HG02798 (cell line): ENCODE measurements around the gene PSME2.
"Not testable (repeated sequence)": the region's sequence is repeated elsewhere in the genome, so short reads cannot be mapped to it uniquely, and the experiment has no call there.

Experiments
- ATAC-seq: cut with Tn5 transposase; IDR thresholded peaks from one replicate; pipeline ENCODE4 v1.9.1; 2021; ENCODE audit warnings: mild to moderate bottlenecking; ENCODE audit not compliant: unreplicated experiment, poor library complexity

The PSME2 gene

DNA sequence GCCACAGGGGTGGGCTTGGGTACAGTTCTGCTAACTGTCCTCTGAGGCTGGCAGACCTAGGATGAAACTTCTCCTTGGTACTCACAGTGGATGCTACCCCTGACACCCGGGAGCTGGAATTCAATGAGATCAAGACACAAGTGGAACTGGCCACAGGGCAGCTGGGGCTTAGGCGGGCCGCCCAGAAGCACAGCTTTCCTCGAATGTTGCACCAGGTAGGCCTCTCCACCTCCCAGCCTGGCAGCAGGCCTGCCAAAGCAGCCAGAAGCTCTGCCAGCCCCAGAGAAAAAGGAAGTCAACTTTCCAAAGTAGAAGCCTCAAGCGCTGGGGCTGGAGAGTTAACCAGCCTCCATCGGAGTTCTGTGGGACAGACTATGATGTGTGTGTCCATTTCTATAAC, 29.2 kb downstream of the PSME2 start:
- no peak for ATAC-seq

DNA sequence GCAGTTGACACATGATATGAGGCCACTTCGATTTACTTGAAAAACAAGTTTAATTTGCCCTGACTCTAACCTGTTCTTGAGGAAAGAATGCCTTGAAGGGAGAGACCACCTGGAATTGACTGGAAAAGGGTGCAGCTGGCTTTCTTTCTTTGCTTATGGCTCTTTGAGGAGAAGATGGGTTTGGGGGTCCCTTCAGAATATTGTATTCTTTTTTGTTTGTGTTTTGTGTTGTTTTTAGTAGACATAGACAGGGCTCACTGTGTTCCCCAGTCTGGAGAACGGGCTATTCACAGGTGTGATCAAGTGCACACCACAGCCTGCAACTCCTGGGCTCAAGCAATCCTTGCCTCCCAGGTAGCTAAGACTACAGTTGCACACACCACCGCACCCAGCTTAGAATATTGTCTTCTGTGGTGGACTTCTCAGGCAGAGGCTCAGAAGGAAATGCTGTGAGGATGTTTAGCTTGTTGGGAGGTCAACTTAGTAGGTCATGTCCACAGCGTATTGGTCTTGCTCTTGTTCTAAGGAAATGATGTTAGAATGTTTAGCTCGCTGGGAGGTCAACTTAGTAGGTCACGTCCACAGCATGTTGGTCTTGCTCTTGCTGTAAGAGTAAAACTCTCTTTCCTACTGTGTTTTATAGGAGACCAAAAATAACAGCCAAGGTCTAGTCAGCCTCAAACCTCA, 30.1 kb downstream of the PSME2 start:
- ATAC-seq = no peak

- no peak for ATAC-seq
Measured at GRCh38 chr14:24115422-24116127, 30.8 kb downstream of the PSME2 start.

- peak; percentile 84 for ATAC-seq
Measured at GRCh38 chr14:24114532-24115421, 31.6 kb downstream of the PSME2 start, which contains the start of the genes DCAF11 and NRL. DCAF11 (plus strand) TSS chr14:24114777; CDS start chr14:24115595, 818 bp downstream. NRL (minus strand) TSS chr14:24114949; CDS start chr14:24082848, 32,101 bp downstream.

DNA sequence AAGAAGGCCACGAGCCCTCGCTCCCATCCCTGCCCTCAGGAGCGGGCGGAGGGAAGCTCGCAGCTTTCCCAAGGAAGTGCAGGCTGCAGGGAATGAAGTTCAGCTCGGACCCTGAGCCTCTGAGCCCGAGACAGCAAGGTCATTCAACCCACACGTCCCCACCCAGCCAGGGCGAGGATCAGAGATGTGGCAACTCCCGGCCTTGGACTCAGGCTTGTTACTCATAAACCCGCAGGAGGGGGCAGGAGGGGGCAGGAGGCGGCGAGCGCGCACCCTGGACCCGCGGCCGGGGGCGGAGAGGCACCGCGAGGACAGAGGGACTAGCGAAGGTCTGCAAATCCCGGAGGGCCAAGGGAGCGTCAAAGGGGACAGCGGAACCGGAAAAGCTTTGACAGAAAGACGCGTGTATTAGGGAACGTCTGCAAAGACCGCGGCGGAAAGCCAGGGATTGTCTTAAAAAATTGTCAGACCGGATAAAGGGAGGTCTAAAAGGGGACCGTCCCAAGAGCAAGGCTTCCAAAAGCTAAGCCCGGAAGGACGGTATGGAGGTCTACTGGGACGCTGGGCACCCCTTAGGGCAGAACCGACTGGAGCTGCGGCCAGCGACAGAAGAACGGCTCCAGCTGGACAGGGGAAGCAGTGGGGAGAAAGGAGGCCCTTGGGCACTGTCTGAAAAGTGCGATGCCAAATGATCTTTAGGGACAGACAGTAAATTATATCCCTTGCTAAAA, 32.4 kb downstream of the PSME2 start:
- peak; percentile 27 for ATAC-seq

GRCh38 chr14:24113379-24113800, 33.0 kb downstream of the PSME2 start:
- ATAC-seq = no peak

DNA sequence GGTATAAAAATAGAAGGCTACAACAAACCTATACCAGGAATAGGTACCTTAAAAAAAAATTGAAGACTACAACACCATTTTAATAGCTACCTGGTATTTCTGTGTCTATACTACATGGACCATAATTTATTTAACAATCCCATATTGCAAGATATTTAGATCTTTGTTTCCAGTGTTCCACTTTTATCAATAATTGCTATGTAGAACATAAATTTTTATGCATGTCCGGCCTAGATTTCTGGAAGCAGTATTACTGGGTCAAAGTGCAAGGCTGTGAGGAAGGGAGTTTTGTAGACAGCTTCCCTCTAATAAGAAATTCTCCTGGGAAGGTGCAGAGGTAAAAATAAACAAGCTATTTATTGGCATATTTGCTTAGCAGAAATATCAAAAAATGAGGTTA, 35.9 kb downstream of the PSME2 start:
- ATAC-seq = no peak

DNA sequence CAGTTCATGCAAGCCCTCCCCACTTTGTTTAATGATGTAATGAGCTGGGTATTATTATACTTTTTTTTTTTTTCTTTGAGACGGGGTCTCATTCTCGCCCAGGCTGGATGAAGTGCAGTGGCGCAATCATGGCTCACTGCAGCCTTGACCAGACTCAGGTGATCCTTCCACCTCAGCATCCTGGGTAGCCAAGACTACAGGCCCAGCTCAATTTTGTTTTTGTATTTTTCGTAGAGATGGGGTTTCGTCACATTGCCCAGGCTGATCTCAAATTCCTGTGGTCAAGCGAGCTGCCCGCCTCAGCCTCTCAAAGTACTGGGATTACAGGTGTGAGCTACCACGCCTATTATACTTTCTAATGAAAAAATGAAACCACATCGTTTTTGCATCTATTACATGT, 36.4 kb downstream of the PSME2 start:
- ATAC-seq = no peak

DNA sequence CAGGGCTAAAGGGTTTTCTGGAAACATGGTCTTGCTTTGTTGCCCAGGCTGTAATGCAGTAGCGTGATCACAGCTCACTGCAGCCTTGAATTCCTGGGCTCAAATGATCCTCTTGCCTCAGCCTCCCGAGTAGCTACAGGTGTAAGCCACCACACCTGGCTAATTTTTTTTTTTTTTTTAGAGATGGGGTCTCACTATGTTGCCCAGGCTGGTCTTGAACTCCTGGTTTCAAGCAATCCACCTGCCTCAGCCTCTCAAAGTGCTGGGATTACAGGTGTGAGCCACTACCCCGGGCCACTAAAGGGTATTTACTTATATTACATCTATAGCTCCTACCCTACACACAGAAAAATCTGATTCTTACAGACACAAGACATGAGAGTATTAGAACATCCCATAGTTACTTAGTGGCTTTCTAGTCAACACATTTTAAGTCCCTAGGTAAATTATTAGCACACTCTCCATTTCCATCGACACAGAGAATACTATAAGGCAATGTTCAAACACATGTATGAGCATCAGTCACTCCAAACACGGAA, 38.0 kb downstream of the PSME2 start:
- peak; percentile 26 for ATAC-seq

GRCh38 chr14:24106672-24107271, 39.6 kb downstream of the PSME2 start:
- no peak for ATAC-seq

DNA sequence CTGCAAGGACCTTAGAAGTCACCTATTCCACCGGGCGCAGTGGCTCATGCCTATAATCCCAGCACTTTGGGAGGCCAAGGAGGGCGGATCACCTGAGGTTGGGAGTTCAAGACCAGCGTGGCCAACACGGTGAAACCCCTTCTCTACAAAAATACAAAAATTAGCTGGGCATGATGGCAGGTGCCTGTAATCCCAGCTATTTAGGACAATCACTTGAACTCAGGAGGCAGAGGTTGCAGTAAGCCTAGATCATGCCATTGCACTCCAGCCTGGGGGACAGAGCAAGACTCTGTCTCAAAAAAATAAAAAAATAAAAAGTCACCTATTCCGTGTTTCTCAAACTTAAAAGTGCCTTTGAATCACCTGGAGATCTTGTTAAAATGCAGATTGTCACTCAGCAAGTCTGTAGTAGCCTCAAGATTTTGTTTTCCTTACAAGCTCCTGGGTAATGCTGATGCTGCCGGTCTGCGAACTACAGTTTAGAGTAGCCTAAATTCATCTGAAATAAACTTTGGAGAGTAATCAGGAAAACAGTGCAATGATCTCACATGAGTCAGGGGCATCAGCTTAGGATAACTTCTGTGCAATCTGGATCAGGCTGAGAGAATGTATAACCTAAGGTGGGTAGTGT, 40.7 kb downstream of the PSME2 start:
- ATAC-seq = not testable (repeated sequence)

GRCh38 chr14:24103451-24103850, 43.0 kb downstream of the PSME2 start:
- no peak for ATAC-seq

DNA sequence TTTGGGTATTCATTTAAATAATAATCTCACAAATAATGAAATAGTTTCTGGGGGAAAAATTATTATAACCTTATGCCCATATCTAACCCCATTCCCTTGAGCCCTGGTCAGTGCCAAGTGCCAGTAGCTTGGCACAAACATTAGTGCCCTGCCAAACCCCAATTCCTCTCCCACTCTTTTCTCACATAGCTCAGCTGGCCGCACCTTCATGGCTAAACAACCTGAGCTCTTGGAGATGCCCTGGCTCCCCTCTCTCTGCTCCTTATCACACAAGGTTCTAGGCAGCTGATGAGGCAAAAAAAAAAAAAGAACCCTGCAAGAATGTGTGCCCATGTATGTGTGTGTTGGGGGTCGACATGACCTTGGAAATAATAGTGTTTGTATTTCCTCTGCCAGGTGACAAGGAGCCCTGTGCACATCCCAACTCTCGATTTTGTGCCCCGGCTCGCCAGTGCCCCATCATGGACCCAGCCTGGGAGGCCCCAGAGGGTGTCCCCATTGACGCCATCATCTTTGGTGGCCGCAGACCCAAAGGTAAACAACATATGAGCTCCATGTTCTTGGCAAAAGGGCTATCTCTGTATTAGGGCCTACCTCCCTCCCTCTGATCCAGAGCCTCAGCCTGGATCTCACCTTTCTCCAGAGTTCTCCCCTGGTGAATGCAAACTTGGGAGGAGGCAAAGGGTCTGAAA, 43.9 kb downstream of the PSME2 start:
- no peak for ATAC-seq

GRCh38 chr14:24100982-24101494, 45.4 kb downstream of the PSME2 start:
- ATAC-seq = no peak

- ATAC-seq = no peak
Measured at GRCh38 chr14:24100197-24100981, 46.0 kb downstream of the PSME2 start.

DNA sequence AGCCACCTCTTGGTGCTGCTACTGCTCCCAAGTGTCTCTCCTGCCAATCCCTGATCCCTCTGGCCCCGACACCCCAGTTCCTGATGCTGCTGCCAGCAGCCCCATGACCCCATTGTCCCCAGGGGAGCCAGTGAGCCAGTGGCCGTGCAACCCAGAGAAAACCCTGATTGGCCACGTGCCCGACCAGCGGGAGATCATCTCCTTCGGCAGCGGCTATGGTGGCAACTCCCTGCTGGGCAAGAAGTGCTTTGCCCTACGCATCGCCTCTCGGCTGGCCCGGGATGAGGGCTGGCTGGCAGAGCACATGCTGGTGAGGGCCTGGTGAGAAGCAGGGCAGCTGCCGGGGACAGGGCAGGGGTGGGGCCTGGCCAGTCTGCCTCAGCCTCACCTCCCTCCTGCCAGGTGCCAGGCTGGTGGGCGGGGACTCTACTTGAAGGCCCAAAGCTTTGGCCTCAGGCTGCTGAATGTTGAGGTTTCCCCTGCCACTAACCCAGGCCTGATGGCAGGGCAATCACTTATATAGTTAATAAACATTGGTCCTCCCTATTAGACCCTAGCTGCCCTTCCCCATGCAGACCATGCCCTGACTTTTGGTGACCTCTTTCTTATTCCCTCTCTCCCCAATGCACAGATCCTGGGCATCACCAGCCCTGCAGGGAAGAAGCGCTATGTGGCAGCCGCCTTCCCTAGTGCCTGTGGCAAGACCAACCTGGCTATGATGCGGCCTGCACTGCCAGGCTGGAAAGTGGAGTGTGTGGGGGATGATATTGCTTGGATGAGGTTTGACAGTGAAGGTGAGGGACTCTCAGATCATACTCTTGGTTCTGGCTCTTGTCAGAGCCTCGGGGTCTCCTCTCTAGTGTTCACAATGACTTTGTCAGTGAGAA, 47.2 kb downstream of the PSME2 start:
- no peak for ATAC-seq
